GM19438 (cell line): ENCODE data around the gene SFXN5.

ENCODE experiments used
- ATAC-seq: cut with Tn5 transposase; IDR thresholded peaks from one replicate; pipeline ENCODE4 v1.9.1; 2021; ENCODE audit warnings: low read depth; ENCODE audit not compliant: unreplicated experiment

Gene SFXN5

GRCh38 chr2:72931280-72931910 is 140.1 kb downstream of the SFXN5 start:
- ATAC-seq: no peak

- ATAC-seq: no peak
These were observed 142.5 kb downstream of the SFXN5 start for GRCh38 chr2:72929010-72929409.

- ATAC-seq: no peak
These were observed 143.6 kb downstream of the SFXN5 start for GRCh38 chr2:72927619-72928550.

- ATAC-seq: no peak
These were observed 144.6 kb downstream of the SFXN5 start for GRCh38 chr2:72926811-72927465.

- no peak for ATAC-seq
These were observed 145.1 kb downstream of the SFXN5 start for GRCh38 chr2:72926368-72926767.

GRCh38 chr2:72925328-72925943 is 146.1 kb downstream of the SFXN5 start:
- ATAC-seq: no peak

- peak; percentile 63 for ATAC-seq
These were observed 146.9 kb downstream of the SFXN5 start for GRCh38 chr2:72924353-72925240.

- no peak for ATAC-seq
These were observed 147.6 kb downstream of the SFXN5 start for GRCh38 chr2:72923833-72924352.

GRCh38 chr2:72921853-72922252 is 149.7 kb downstream of the SFXN5 start:
- no peak for ATAC-seq

GRCh38 chr2:72921088-72921851 is 150.2 kb downstream of the SFXN5 start:
- ATAC-seq: no peak

GRCh38 chr2:72920318-72921087 is 151.0 kb downstream of the SFXN5 start:
- no peak for ATAC-seq

- no peak for ATAC-seq
These were observed 151.8 kb downstream of the SFXN5 start for GRCh38 chr2:72919414-72920317.

GRCh38 chr2:72917877-72918553 is 153.5 kb downstream of the SFXN5 start:
- no peak for ATAC-seq

GRCh38 chr2:72917138-72917876 is 154.2 kb downstream of the SFXN5 start, which contains the start of gene EMX1:
TSS of gene EMX1 (plus strand) at chr2:72917519. CDS start at chr2:72917853, 334 bp downstream.
- ATAC-seq: peak; percentile 48

- peak; percentile 2 for ATAC-seq
These were observed 154.8 kb downstream of the SFXN5 start for GRCh38 chr2:72916743-72917137.
